NB4 (cell line): ENCODE measurements around the gene CHKA.

Experiments used
- MAX ChIP-seq: IDR thresholded peaks from 2 replicates; pipeline ENCODE4 v1.6.1; 2011; ENCODE audit warnings: low read depth, low read length
- POLR2A ChIP-seq: IDR thresholded peaks from 2 replicates; pipeline ENCODE4 v1.6.1; 2011; ENCODE audit warnings: mild to moderate bottlenecking; ENCODE audit not compliant: insufficient read length; ENCODE audit errors: extremely low read depth
- TF ChIP-seq, protein P1 (sequence below): IDR thresholded peaks from one replicate; pipeline ENCODE4 v1.5.1; 2012; ENCODE audit warnings: low read depth, low read length

DNA sequence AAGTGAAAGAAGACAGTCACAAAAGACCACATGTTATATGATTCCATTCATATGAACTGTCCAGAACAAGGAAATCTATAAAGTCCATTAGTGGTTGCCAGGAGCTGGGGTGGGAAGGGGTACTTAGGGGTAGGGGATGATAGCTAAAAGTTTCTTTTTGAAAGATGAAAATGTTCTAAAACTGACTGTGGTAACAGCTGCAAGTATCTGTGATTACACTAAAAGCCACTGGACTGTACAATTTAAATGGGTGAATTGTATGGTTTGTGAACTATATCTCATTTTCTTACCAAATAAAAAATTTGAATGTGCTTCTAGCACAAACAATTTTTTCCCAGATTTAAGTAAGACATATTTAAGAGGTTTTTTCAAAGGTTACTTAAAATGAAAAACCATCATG, 22.1 kb downstream of the CHKA start:
- TF ChIP-seq, protein P1, sequence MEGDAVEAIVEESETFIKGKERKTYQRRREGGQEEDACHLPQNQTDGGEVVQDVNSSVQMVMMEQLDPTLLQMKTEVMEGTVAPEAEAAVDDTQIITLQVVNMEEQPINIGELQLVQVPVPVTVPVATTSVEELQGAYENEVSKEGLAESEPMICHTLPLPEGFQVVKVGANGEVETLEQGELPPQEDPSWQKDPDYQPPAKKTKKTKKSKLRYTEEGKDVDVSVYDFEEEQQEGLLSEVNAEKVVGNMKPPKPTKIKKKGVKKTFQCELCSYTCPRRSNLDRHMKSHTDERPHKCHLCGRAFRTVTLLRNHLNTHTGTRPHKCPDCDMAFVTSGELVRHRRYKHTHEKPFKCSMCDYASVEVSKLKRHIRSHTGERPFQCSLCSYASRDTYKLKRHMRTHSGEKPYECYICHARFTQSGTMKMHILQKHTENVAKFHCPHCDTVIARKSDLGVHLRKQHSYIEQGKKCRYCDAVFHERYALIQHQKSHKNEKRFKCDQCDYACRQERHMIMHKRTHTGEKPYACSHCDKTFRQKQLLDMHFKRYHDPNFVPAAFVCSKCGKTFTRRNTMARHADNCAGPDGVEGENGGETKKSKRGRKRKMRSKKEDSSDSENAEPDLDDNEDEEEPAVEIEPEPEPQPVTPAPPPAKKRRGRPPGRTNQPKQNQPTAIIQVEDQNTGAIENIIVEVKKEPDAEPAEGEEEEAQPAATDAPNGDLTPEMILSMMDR: no peak
- TF ChIP-seq POLR2A (no peak), MAX (no peak)
